ENCODE data around the gene ABHD17C.

- TF ChIP-seq CTCF (optimal IDR thresholded peaks at IDR 0.05 in 1 of 3, IDR thresholded peaks at IDR 0.05 in 1 of 3, conservative IDR thresholded peaks at IDR 0.05 in 1 of 3; ENCODE audit: extremely low read depth in 1 of 3, insufficient read depth in 2 of 3, low read length in 3 of 3), result no peak
- no peak for TF ChIP-seq EZH2 (IDR thresholded peaks at IDR 0.05; ENCODE audit: low read length)
These were observed 88.2 kb downstream of the ABHD17C start for GRCh38 chr15:80783260-80783659.

Data from keratinocyte (primary cell).